Brain microvascular endothelial cell (primary cell): ENCODE measurements around the gene ARHGAP42.

ENCODE experiments used
- DNase-seq: peaks from one replicate; pipeline ENCODE4 v3.0.0-alpha.2; 2020
- H3K27ac ChIP-seq: fragments of 250-450 bp; sonication (Bioruptor Pico); 2 replicates; pipeline ENCODE4 v1.5.1; 2020; ENCODE audit warnings: mild to moderate bottlenecking, moderate library complexity
- H3K27me3 ChIP-seq: fragments of 250-450 bp; sonication (Bioruptor Pico); replicated peaks from 2 replicates; pipeline ENCODE4 v1.5.1; 2020; ENCODE audit warnings: mild to moderate bottlenecking
- H3K36me3 ChIP-seq: fragments of 250-450 bp; sonication (Bioruptor Pico); replicated peaks from 2 replicates; pipeline ENCODE4 v1.5.1; 2020; ENCODE audit warnings: mild to moderate bottlenecking
- H3K4me3 ChIP-seq: 2 replicates; pipeline ENCODE4 v1.5.1; 2011; ENCODE audit warnings: low read depth, mild to moderate bottlenecking, control low read depth, low read length, moderate library complexity
- in situ Hi-C: cut with HindIII; loops from 2 replicates; pipeline ENCODE4 v1.10.0; 2017; ENCODE audit warnings: low sequenced_read_pairs, low pct_ligation_motif_present
- TF ChIP-seq, protein P1 (sequence below): IDR thresholded peaks from 2 replicates; pipeline ENCODE4 v1.5.1; 2011; ENCODE audit warnings: low read depth, mild to moderate bottlenecking, moderate library complexity, low read length, control low read depth, inconsistent platforms; ENCODE audit errors: missing control alignments

Gene ARHGAP42

GRCh38 chr11:100790073-100790472 is 103.0 kb downstream of the ARHGAP42 start:
- DNase-seq, result no peak
- no peaks in the 10 kb centered on the region for H3K36me3 ChIP-seq
- no peak overlapping the region for H3K4me3 ChIP-seq
- H3K27ac ChIP-seq, result no peak overlapping the region
- in situ Hi-C loops, result no loop called here
- no peaks in the 10 kb centered on the region for H3K27me3 ChIP-seq
- TF ChIP-seq, protein P1, sequence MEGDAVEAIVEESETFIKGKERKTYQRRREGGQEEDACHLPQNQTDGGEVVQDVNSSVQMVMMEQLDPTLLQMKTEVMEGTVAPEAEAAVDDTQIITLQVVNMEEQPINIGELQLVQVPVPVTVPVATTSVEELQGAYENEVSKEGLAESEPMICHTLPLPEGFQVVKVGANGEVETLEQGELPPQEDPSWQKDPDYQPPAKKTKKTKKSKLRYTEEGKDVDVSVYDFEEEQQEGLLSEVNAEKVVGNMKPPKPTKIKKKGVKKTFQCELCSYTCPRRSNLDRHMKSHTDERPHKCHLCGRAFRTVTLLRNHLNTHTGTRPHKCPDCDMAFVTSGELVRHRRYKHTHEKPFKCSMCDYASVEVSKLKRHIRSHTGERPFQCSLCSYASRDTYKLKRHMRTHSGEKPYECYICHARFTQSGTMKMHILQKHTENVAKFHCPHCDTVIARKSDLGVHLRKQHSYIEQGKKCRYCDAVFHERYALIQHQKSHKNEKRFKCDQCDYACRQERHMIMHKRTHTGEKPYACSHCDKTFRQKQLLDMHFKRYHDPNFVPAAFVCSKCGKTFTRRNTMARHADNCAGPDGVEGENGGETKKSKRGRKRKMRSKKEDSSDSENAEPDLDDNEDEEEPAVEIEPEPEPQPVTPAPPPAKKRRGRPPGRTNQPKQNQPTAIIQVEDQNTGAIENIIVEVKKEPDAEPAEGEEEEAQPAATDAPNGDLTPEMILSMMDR, result no peak

GRCh38 chr11:100791103-100791502 is 104.0 kb downstream of the ARHGAP42 start:
- in situ Hi-C loops, result no loop called here
- Histone ChIP-seq H3K36me3 (no peaks in the 10 kb centered on the region), H3K4me3 (no peak overlapping the region), H3K27ac (no peak overlapping the region), H3K27me3 (no peaks in the 10 kb centered on the region)
- no peak for DNase-seq
- TF ChIP-seq, protein P1, result no peak

GRCh38 chr11:100791860-100792259 is 104.8 kb downstream of the ARHGAP42 start:
- in situ Hi-C loops, result no loop called here
- no peak overlapping the region for H3K27ac ChIP-seq
- no peaks in the 10 kb centered on the region for H3K27me3 ChIP-seq
- no peak overlapping the region for H3K4me3 ChIP-seq
- TF ChIP-seq, protein P1, result no peak
- no peak for DNase-seq
- H3K36me3 ChIP-seq, result no peaks in the 10 kb centered on the region

GRCh38 chr11:100793525-100793924 is 106.4 kb downstream of the ARHGAP42 start:
- Histone ChIP-seq H3K36me3 (no peaks in the 10 kb centered on the region), H3K27me3 (no peaks in the 10 kb centered on the region), H3K4me3 (no peak overlapping the region), H3K27ac (no peak overlapping the region)
- in situ Hi-C loops, result no loop called here
- DNase-seq, result no peak
- TF ChIP-seq, protein P1, result no peak

GRCh38 chr11:100794446-100794845 is 107.4 kb downstream of the ARHGAP42 start:
- no peaks in the 10 kb centered on the region for H3K27me3 ChIP-seq
- no peaks in the 10 kb centered on the region for H3K36me3 ChIP-seq
- no peak for DNase-seq
- H3K27ac ChIP-seq, result no peak overlapping the region
- in situ Hi-C loops, result no loop called here
- H3K4me3 ChIP-seq, result no peak overlapping the region
- TF ChIP-seq, protein P1, result no peak

- no peak overlapping the region for H3K4me3 ChIP-seq
- TF ChIP-seq, protein P1, result no peak
- in situ Hi-C loops, result no loop called here
- no peak overlapping the region for H3K27ac ChIP-seq
- DNase-seq, result no peak
- no peaks in the 10 kb centered on the region for H3K27me3 ChIP-seq
- H3K36me3 ChIP-seq, result no peaks in the 10 kb centered on the region
Measured at GRCh38 chr11:100799445-100799844, 112.4 kb downstream of the ARHGAP42 start.
